Endothelial cell of umbilical vein (primary cell): ENCODE data around the gene TEX264. TPM values are rescaled to one million over a fixed set of nuclear protein-coding genes. Genes with fewer than 3 reads are reported as not detected.

ENCODE experiments used
- BruUV-seq: library from RNA; stranded (reverse); fragments of 400-500 nt; replicated peaks from 2 replicates; lab custom pipeline; 2021; lab: Mats Ljungman, UMichigan
- CTCF ChIA-PET: fragments of 300-600, 350-600 bp; sonication (Branson Sonifier 250); formaldehyde crosslinking; loops from one replicate; lab custom pipeline; 2021; ENCODE audit warnings: antibody characterized with exemption, inconsistent platforms; lab: Charles Lee
- POLR2A ChIA-PET: fragments of 300-600, 350-600 bp; sonication (Branson Sonifier 250); formaldehyde crosslinking; loops from one replicate; lab custom pipeline; 2021; ENCODE audit warnings: antibody characterized with exemption, inconsistent platforms; lab: Charles Lee
- DNase-seq: peaks from one replicate; pipeline ENCODE4 v3.0.0-alpha.2; 2011; ENCODE audit warnings: low read depth, low spot score
- FAIRE-seq: peaks from 2 replicates; lab custom pipeline; 2011; peaks lifted over from hg19 to GRCh38; lab: Jason Lieb, UNC
- H2AFZ ChIP-seq: 2 replicates; pipeline ENCODE4 v1.6.0; 2012; ENCODE audit warnings: low read depth, low read length, control low read depth, inconsistent platforms
- H3K27ac ChIP-seq: 2 replicates; pipeline ENCODE4 v1.5.1; 2011; ENCODE audit warnings: low read depth, mild to moderate bottlenecking, control low read depth, low read length, moderate library complexity; ENCODE audit not compliant: insufficient read depth
- H3K27me3 ChIP-seq, 2 experiments: 2 replicates each; pipeline versions ENCODE4 v1.6.0 to v1.6.1; 2011; ENCODE audit warnings: low read length in 2 of 2, mixed read lengths in 1 of 2; ENCODE audit not compliant: control insufficient read depth in 2 of 2, insufficient read depth in 2 of 2
- H3K36me3 ChIP-seq, 2 experiments: 2 replicates in 1 of 2; 3 replicates in 1 of 2; pipeline ENCODE4 v1.5.1; 2011; ENCODE audit warnings: low read length in 2 of 2, mild to moderate bottlenecking in 1 of 2, moderate library complexity in 1 of 2; ENCODE audit not compliant: control insufficient read depth in 2 of 2, insufficient read depth in 2 of 2; ENCODE audit errors: extremely low read depth in 1 of 2
- H3K4me1 ChIP-seq: 3 replicates; pipeline ENCODE4 v1.5.1; 2011; ENCODE audit warnings: mild to moderate bottlenecking, low read length; ENCODE audit not compliant: control insufficient read depth, insufficient read depth; ENCODE audit errors: extremely low read depth
- H3K4me2 ChIP-seq: 2 replicates; pipeline ENCODE4 v1.6.1; 2011; ENCODE audit warnings: low read length, control low read depth, mixed read lengths; ENCODE audit not compliant: insufficient read depth
- H3K4me3 ChIP-seq, 3 experiments: fragments of 200-600 bp in 1 of 3; sonication (generic), shearing (Covaris generic) in 1 of 3; replicated peaks in 1 of 3; 2 replicates each; pipeline ENCODE4 v1.5.1; 2011 to 2016; ENCODE audit warnings: control low read depth in 3 of 3, low read length in 3 of 3, mild to moderate bottlenecking in 2 of 3, inconsistent platforms in 1 of 3, low read depth in 1 of 3, moderate library complexity in 1 of 3; ENCODE audit not compliant: insufficient read depth in 1 of 3
- H3K79me2 ChIP-seq: 2 replicates; pipeline ENCODE4 v1.6.0; 2012; ENCODE audit warnings: low read length, inconsistent platforms; ENCODE audit not compliant: control insufficient read depth, insufficient read depth
- H3K9ac ChIP-seq: replicated peaks from 2 replicates; pipeline ENCODE3; 2011; ENCODE audit warnings: low read length, control low read depth; ENCODE audit not compliant: insufficient read depth; ENCODE audit errors: extremely low read depth
- H3K9me1 ChIP-seq: replicated peaks from 3 replicates; pipeline ENCODE4 v1.6.0; 2011; ENCODE audit warnings: mild to moderate bottlenecking, low read length; ENCODE audit not compliant: control insufficient read depth, insufficient read depth; ENCODE audit errors: extremely low read depth
- H3K9me3 ChIP-seq: replicated peaks from 2 replicates; pipeline ENCODE4 v1.5.1; 2012; ENCODE audit warnings: low read length, inconsistent platforms; ENCODE audit not compliant: control insufficient read depth, insufficient read depth
- H4K20me1 ChIP-seq: replicated peaks from 2 replicates; pipeline ENCODE3; 2011; ENCODE audit warnings: mild to moderate bottlenecking, low read length; ENCODE audit not compliant: control insufficient read depth, insufficient read depth; ENCODE audit errors: extremely low read depth
- CTCF ChIP-seq, 2 donors: IDR thresholded peaks; 1 replicate in 1 of 2; 2 replicates in 1 of 2; pipeline ENCODE4 v1.5.1; 2011; ENCODE audit warnings: low read length in 2 of 2, mild to moderate bottlenecking in 2 of 2, moderate library complexity in 2 of 2, control low read depth in 1 of 2, inconsistent platforms in 1 of 2, low read depth in 1 of 2; ENCODE audit not compliant: insufficient read depth in 1 of 2; ENCODE audit errors: extremely low read depth in 1 of 2
- EZH2 ChIP-seq: IDR thresholded peaks from 2 replicates; pipeline ENCODE4 v1.6.1; 2012; ENCODE audit warnings: borderline replicate concordance, low read depth, mild to moderate bottlenecking, moderate library complexity, low read length, inconsistent platforms; ENCODE audit not compliant: severe bottlenecking
- FOS ChIP-seq: IDR thresholded peaks from 2 replicates; pipeline ENCODE4 v1.6.1; 2011; ENCODE audit warnings: mild to moderate bottlenecking, low read length, moderate library complexity, borderline replicate concordance; ENCODE audit not compliant: insufficient read depth
- JUN ChIP-seq: IDR thresholded peaks from 2 replicates; pipeline ENCODE4 v1.6.1; 2011; ENCODE audit warnings: borderline replicate concordance, low read depth; ENCODE audit not compliant: insufficient read length, insufficient read depth
- MYC ChIP-seq: IDR thresholded peaks from one replicate; pipeline ENCODE4 v1.6.1; 2011; ENCODE audit warnings: mild to moderate bottlenecking, low read depth, low read length
- POLR2AphosphoS5 ChIP-seq: IDR thresholded peaks from 2 replicates; pipeline ENCODE4 v1.6.1; 2012; ENCODE audit warnings: low read depth, mild to moderate bottlenecking, control low read depth, low read length, moderate library complexity; ENCODE audit not compliant: insufficient read depth
- dilution Hi-C: fragments of 300-500 bp; cut with MboI; formaldehyde crosslinking; loops from one replicate; pipeline ENCODE4 v1.15.0; 2019; ENCODE audit warnings: low sequenced_read_pairs; ENCODE audit not compliant: extremely low pct_ligation_motif_present
- intact Hi-C: fragments of 100-400 bp; cut with micrococcal nuclease; formaldehyde crosslinking; loops from one replicate; pipeline ENCODE4 v1.10.0; 2022
- polyA plus RNA-seq, 4 experiments: library from polyadenylated mRNA; depleted of rRNA in 3 of 4; stranded (reverse) in 3 of 4; unstranded in 1 of 4; fragments of >200 nt; gene quantifications; 2 replicates each; pipeline versions ENCODE4 v1.2.1 to v1.2.3, GENCODE V29; 2011 to 2012; ENCODE audit warnings: missing spikeins in 1 of 4
- total RNA-seq: library from RNA; stranded (reverse); gene quantifications from 2 replicates; pipeline ENCODE4 v1.2.3, GENCODE V29; 2021

TEX264 gene
- total and polyA plus RNA-seq, 2 donors (not counting 3 experiments of a cell fraction or from before 2014, with no cell fraction given) = 29.0 to 89.7 TPM

GRCh38 chr3:51630513-51630912 lies 40.5 kb upstream of the TEX264 start:
- H4K20me1 ChIP-seq = no peaks in the 10 kb centered on the region
- H3K36me3 ChIP-seq = peaks cover 10 to 23% of the 10 kb centered on the region in 2 experiments
- H3K4me1 ChIP-seq = no peaks in the 10 kb centered on the region
- H3K27ac ChIP-seq = no peak overlapping the region
- intact Hi-C loops (no loop called here), dilution Hi-C loops (no loop called here)
- no TSS peak for BruUV-seq
- no peak for DNase-seq
- H3K4me3 ChIP-seq = no peak overlapping the region
- no peaks in the 10 kb centered on the region for H3K9me3 ChIP-seq
- no peaks in the 10 kb centered on the region for H3K27me3 ChIP-seq
- TF ChIP-seq MYC (no peak), EZH2 (no peak), POLR2AphosphoS5 (no peak), CTCF (IDR thresholded peaks at IDR 0.05; ENCODE audit: extremely low read depth in 1 of 2, insufficient read depth in 1 of 2, low read depth in 1 of 2, low read length in 2 of 2) (no peak), JUN (no peak), FOS (no peak)
- no peak for FAIRE-seq
- no peak overlapping the region for H2AFZ ChIP-seq
- no peak overlapping the region for H3K9ac ChIP-seq
- ChIA-PET POLR2A (no interaction called here), CTCF (interaction anchor here (1.4 to 1.5 kb wide), 2 partner anchors 10 to 39 kb away, joined by 4 to 5 read pairs; no protein-coding TSS in a partner anchor)
- H3K9me1 ChIP-seq = no peaks in the 10 kb centered on the region
- H3K79me2 ChIP-seq = no peaks in the 10 kb centered on the region
- no peak overlapping the region for H3K4me2 ChIP-seq
